ENCODE results near the gene PAX3.

The PAX3 gene

DNA sequence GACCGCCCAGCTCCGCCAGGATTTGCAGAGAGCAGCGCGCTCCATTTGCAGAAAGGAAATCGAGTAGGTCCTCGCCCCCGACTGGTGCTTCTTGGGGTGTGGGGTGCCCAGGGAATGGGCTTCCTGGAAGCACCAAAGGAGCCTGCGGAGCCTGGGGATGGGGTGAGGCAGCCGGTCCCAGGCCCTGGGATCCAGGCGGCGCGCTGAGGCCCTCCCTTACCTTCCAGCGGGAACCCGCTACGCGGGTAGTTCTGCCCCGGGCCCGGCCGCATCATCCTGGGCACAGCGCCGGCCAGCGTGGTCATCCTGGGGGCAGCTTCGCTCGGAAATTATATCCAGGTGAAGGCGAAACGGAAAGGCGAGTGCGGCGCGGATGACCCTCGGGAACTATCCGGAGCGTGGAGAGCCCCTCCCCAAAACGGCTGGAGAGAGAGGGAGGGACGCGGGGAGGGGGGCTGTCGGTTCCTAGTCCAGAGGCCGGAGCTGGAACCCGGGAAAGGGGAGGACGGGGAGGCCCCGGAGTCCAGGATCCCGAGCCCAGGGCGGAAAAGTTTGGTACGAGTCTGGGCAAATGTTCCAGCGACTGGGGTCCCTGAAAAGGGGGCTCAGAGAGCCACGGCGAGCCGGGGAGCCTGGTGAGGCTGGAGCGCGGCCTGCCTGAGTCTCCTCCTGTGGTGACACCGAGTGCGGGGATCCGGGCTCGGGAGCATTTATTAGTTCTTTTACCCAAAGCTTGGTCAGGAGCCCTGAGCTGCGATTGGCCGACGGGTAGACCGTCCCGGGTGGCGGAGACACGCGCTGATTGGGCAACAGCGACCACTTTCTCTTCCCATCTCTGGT lies at the start of gene PAX3:
PAX3 (minus strand) TSS at position 688 of the 840 bp plus-strand sequence; CDS start at position 305, 383 bp downstream.
- DNase-seq (ENCODE audit: low read depth), result no peak

DNA sequence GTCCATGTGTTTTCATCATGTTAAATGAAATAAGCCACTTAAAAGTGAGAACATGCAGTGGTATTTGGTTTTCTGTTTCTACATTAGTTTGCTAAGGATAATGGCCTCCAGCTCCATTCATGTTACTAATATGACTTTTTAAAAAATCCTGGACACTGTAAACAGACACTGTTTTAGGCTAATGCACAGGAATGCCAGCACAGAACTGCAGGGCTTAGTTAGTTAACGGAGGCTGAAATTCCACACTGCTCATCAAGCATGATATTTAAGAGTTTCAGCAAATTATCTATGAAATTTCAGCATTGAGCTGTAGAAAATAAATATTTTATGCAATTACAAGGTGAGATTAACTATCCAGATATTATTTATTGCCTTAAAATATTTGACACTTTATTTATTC lies 42.5 kb upstream of the PAX3 start:
- no peak for DNase-seq (ENCODE audit: low read depth)

DNA sequence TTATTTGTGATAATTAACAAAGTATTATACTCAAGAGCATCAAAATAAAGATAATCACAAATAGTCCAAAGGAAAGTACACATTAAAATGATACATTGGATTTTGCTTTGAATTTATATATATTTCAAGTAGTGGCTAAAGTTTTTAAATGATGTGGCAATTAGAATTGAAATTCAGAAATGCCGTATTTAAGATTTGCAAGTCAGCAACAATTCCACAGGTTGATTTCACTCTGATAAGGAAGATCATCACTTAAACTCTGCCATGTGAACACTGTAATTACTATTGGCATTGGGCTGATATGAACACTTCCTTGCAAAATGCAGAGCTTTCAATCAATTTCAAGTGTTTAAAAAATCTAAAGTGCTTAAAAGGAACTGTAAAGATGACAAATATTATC lies 39.6 kb upstream of the PAX3 start:
- no peak for DNase-seq (ENCODE audit: low read depth)

DNA sequence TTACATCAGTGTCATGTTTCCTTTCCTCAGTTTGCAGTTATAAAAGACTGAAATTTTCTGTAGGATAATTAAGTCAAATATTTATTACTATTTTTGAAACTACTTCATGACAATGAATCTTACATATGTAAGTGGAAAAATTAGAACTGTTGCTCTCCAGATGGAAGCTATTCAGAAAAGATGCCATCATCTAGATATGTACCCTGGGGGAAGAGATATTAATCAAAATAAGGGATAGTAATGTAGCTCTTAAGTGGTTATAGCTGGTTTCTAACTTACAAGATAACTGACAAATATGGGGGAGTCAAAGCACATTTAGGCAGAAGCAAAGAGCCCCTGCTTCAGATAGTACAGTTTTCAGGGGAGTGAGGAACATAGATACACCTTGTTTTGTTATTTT lies 38.1 kb upstream of the PAX3 start:
- no peak for DNase-seq (ENCODE audit: low read depth)

DNA sequence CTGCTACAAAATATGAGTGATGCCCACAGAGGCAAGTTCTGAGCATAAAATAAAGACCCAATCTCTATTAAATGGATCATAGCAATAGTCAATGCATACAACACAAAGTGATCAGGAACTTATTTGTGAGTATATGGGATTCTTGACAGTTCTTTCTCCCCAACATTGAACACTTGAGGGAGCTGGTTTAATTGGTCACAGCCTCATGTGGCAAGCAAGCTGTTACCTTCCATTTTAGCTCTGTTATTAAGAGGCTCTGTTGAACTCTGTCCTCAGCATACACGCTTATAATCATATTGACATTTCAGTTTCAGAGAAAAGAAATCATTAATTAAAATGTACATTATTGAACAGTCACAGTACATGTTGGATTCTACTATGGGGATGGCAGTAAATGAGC lies 37.6 kb upstream of the PAX3 start:
- no peak for DNase-seq (ENCODE audit: low read depth)

DNA sequence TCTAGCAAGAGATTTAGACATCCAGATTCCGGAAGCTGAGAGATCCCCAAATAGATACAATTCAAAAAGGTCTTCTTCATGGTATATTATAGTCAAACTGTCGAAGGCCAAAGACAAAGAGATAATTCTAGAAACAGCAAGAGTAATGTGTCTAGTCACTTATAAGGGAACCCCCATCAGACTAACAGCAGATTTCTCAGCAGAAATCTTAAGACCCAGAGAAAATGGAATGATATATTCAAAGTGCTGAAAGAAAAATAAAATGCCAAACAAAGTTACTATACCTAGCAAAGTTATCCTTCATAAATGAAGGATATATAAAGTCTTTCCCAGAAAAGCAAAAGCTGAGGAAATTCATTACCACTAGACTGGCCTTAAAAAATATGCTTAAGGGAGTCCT lies 36.1 kb upstream of the PAX3 start:
- DNase-seq (ENCODE audit: low read depth), result no peak

DNA sequence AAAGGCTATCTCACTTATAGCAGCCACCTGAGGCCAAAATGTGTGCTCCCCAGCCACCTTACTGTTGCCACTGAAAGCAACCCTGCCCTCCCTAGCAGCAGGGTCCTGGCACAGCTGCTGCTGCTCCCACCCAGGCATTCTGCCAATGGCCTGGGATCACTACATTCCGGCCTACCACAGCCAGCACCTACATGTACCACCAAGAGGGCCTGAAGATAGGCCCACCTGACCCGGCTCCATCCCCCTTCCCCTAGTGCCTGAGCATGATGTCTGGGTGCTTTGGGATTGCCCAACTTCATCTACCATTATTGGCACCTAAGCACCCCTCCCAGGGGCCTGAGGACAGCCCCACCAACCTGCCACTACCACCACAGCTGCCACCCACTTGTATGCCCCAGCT lies 34.6 kb upstream of the PAX3 start:
- no peak for DNase-seq (ENCODE audit: low read depth)

DNA sequence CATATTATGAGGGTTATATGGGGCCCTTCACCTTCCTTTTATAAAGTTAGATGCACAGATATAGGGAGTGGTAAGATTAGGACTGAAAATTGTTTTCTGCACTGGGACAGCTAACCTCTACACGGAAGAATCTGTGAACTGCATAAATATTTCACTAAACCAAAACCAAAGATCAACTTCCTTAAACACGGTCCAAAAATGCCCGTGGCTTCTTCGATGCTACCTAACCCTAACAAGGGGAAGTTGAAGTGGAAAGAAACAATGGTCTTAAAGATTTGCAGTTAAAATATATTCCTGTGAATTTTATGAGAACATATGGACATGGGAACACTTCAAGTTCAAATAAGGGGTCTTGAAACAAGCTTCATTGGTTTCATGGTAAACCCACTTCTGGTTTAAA lies 33.3 kb upstream of the PAX3 start:
- no peak for DNase-seq (ENCODE audit: low read depth)

DNA sequence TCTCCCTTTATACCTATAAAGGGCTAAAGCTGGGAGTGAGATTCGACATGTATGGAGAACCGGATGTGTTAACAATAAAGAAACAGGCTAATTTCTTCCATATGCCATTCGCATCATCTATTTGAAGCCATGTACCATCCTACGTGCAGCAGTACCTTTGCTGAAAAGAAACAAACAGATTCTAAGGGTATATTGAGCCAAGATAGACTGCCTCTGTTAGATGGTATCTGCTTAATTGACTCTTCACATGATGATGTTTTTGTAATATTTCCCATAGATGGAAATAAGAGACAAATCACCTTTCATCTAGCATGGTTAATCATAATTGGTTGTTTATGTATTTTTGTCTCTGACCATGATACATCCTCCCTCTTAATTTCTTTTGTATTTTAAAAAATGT lies 32.1 kb upstream of the PAX3 start:
- no peak for DNase-seq (ENCODE audit: low read depth)

DNA sequence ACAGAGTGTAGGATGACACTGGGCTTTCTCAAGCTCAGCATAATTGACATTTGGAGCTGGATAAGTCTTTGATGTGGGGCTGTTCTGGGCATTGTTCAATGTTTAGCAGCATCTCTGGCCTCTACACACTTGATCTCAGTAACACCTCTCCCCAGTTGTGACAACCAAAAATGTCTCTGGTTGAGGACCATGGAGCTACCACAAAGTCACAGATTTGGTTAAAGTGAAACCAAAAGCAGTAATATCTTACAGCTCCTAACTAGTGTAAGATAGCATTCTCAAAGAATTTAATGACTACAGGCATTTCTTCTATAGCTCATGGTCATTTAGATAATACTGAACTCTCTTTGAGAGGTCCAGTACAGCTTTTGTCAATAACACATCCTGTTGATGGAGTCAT lies 23.4 kb upstream of the PAX3 start:
- no peak for DNase-seq (ENCODE audit: low read depth)

DNA sequence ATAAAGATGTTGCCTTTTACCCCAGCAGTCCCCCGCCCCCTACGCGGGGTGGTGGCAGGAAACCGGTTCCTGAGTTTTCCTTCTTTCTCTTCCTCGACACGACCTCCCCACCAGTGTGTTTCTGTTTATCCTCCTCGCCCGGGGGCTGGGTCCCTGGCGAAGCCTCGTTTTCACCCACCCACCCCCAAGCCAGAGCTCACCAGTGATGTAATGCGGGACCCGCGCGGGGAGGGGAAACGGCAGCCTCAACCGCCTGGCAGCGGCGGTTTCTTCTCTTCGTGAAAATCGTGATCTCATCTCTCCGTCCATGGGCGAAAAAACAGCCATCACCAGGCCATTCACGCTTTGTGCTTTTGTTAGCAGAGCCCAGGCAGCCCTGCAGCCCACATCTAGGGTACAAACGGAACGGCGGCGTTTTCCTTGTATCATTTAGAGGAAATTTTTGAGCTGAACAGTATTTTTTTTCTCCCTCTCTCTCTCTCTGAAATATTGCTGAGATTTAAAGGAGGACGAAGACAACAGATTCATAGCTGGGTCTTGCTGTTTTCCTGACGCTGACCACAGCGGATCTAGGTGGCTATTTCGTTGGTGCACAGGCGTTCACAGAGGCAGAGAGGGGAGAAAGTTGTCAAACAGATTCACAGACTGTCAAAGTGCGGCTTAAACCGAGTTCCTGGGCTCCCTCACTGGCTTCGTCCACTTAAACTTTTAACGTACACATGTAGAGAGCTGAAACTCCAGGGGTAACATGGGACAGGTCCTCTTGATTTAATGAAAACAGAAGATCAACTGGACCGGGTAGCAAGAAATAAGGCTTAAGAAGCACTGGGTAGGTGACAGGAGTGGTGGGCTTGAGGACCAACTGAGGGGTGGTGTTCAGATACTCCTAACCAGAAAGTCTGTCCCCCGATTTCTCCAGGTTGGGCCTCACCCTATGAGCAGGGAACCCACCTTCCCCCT lies 21.9 kb upstream of the PAX3 start:
- DNase-seq (ENCODE audit: low read depth), result no peak

DNA sequence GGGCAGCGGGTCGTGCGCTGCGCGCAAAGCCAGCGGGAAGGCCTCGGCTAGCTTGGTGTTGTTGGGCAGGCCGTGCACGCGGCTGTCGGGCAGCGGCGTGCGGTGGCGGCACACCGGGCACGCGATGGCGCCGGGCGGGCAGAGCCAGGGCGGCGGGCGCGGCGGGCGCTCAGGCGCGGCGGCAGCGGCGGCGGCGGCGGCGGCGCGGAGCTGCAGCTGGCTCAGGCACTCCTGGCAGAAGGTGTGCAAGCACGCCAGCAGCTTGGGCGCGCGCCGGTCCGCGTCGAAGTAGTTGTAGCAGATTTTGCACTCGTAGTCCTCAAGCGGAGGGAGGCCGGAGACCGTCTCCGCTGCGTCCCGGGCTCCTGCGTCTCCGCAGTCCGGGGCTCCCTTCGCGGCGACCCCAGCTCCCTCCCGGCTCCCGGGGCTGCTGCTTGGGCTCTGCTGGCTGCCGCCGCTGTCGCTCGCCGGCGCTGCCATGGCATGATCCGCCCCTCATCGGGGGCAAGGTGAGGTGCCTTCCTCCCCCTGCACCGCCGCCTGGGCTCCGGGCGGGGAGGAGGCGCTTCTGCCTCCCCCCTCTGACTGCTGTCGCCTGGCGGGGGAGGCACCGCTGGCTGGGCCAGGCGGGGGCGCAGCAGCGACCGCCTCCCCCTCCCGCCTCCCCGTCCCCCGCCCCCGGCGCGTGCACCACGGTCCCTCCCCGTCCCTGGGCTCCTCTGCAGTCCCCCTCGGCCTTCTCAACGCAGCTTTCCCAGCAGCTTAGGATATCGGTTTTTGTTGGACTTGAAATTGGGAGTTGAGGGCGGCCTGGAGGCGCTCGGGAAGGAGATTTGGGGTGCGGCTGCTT lies 21.0 kb upstream of the PAX3 start:
- DNase-seq (ENCODE audit: low read depth), result no peak

DNA sequence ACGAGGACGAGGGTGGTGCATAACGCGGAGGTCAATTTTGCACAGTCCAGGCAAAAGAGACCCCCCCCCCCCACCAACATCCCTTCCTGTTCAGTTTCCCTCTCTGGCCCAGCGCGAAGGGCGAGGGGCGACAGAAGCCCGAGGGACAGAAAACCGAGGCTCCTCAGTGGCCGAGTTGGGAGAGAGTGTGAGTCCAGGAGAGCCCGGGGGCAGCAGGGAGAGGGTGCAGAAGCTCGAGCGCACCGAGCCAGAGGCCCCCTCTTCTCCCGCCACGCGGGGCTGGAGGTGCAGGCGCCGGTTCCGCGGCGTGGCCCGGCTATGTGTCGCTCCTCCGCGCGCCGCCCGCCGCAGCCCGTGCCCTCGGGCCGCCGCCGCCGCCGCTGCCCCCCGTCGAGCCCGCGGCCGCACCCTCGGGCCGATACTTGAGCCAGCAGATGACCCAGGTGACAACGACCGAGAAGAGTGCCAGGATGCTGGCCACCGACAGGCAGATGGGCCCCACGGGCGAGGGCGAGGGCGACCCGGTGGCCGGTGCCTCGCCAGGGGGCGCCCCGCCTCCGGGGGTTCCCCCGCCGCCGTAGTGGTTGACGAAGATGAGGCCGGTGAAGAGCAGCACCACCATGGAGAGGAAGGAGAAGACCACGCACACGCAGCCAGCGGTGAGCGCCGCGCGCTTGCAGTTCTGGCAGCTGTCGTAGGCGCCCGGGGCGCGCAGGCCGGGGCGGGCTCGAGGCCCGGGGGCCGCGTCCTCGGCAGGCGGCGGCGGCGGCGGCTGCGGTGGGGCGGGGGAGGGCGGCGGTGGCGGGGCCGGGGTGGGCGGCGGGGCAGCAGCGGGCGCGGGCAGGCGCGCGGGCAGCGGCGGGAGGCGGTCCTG lies 20.2 kb upstream of the PAX3 start:
- DNase-seq (ENCODE audit: low read depth), result no peak

DNA sequence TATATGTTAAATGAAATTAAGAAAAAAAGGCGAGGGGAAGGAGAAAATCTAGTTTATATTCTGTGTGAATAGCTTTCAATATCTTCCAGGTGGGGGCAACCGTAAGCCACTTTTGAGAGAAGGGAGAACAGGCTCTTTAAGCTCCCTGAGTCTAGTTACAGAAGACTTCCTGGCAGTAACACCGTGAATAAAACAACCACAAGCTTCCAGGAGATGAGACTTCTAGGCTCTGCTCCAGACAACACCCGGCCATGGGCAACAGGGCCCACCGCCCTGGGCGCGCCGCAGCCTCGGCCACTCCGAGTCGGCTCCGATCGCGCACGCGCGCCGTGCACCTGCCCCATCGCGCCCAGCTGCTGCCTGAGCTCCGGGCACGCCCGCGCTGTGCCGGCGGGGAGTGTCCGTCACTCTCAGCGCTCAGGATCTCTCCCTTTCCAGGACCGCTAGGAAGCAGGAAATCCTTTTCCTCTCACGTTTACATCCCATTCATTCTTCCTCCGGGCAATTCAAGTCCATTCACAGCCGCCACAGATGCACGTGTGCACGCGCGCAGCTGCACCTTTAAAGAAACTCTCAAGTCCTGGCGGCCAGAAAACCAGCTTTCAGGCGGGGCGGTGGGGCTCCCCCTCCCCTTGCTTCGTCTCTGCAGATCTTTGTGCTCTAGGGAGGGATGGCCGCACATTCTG lies 19.4 kb upstream of the PAX3 start:
- DNase-seq (ENCODE audit: low read depth), result no peak

DNA sequence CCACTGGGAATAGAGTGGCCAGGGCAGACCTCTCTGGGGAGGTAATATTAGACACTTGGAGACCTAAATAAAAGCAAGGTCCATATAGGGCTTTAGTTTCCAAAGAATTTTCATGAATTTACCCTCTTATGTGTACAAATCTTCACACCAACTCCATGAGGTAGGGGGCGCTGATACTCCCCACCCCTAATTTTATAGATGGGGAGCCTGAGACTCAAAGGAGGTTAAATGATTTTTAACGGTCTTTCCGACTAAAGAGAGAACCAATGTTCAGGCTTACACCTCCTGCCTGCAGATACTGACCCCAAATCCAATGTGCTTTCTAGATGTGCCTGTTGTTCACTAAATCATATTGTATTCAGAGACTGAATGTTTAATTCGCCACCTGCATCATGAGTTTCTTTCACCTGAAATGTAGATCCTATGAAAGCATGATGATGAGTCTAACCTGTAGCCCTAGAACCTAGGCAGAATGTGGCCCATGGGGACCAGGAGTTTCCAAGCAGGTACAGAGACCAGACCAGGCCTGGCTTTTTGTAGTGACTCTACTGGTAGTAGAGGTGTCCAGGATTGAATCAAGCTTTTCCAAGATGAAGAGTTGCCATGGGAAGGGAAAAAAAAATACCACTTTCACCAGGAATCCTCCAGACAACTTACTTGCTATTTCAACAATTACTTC lies 16.8 kb upstream of the PAX3 start:
- DNase-seq (ENCODE audit: low read depth), result no peak

DNA sequence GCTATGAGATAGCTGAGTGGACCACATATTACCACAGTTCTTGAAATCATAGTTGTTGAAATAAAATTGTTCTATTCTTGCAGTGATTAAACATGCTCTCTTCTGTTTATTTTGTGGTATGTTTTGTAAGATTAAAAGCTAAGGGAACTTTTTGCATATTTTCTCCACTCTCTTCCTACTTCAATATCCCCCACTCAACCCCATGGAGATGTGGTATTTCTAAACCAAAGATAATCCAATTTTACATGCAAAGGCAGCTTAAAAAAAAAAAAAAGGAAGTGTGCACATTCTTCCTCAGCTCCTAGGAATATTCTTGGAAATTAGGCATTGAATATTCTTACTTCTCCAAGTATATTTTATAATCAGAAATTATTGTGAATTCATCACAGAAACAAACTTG lies 15.0 kb upstream of the PAX3 start:
- DNase-seq (ENCODE audit: low read depth), result no peak

DNA sequence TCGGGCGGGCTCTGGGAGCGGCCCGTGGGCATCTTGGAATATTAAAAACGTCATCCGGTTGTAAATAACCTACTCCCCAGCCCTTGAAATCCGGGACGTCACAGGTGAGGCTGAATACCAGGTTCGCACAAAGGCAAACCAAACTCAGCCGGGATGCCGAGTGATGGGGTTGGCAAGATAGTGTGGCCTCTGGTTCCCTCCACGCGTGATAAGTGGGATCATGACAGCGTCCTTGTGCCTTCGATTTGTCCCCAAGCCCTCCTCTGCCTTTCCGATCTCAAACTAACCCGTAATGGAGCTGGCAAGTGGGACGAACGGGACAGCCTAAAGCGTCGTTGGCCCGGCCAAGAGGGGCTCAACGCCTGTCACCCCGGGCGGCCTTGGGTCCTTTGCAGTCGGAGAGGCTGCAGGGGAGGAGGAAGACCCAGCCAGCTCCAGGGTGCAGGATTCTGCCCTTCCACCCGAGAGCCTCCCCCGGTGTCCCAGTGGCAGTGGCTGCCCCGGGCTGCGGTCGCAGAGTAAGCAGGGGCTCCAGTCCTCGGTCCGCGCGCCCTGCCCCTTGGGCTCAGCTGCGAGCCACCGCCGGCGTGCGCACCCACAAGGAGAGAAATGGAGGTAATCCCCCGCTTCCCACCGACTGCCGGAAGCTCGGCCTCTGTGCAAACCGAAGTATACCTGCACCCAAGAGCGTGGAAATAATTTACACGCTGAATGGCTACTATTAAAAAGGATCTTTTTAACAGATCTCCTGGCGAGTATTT lies 13.4 kb upstream of the PAX3 start:
- no peak for DNase-seq (ENCODE audit: low read depth)

DNA sequence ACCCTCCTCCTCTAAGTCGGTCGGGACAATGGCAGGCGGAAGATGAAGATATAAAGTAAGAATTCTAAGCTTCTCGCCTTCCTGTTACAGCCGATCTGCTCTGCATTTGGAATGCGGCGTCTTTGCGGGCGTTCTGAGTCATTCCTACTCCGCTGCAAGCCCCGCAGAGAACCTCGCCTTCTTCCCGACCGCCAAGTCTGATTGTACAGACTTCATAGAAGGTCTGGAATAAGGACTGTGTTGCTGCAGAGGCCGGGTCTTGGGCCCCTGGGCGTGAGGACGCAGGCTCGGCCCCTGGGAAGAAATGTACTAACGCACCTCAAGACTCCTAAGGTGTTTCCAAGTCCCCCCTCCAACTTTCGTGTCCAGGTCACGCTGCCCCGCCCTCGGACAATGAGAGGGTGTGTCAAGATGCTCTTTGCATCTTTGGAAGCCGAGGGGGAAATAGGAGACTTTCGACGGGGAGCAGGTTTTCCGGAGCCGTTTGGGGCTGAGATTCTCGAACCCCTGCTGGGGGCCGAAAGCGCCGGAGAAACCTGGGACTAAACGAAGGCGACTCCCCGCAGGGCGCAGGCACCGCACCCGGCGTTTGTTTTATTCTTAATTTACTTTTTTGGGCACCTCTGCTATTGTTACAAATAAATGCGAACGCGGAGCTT lies 12.7 kb upstream of the PAX3 start:
- no peak for DNase-seq (ENCODE audit: low read depth)
